ENCODE results near the gene NAP1L5.

DNA sequence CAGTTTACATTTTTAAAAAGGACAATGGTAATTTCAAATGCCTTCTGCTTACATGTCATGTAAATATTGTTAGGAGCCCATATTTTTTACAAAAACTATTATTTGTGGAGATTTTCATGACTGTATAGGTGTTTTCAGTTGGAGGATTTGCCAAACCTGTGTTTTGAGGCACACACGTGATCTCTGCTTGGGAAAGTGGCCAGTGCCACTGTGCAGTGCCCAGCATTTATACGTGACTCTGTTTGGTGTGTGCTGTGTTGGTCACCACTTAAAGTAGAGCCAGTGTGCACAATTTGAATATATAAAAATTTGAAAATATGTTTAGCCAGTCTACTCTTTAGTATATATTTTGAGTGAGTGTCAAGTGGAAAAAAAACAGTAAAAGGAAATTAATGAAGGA is 26.8 kb upstream of the NAP1L5 start:
- TF ChIP-seq, protein P1, sequence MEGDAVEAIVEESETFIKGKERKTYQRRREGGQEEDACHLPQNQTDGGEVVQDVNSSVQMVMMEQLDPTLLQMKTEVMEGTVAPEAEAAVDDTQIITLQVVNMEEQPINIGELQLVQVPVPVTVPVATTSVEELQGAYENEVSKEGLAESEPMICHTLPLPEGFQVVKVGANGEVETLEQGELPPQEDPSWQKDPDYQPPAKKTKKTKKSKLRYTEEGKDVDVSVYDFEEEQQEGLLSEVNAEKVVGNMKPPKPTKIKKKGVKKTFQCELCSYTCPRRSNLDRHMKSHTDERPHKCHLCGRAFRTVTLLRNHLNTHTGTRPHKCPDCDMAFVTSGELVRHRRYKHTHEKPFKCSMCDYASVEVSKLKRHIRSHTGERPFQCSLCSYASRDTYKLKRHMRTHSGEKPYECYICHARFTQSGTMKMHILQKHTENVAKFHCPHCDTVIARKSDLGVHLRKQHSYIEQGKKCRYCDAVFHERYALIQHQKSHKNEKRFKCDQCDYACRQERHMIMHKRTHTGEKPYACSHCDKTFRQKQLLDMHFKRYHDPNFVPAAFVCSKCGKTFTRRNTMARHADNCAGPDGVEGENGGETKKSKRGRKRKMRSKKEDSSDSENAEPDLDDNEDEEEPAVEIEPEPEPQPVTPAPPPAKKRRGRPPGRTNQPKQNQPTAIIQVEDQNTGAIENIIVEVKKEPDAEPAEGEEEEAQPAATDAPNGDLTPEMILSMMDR (tag by site-specific recombination; IDR thresholded peaks at IDR 0.05) = no peak
- TF ChIP-seq KLF16 (tag by site-specific recombination; IDR thresholded peaks at IDR 0.05) (no peak), TCF7L2 (IDR thresholded peaks at IDR 0.05; ENCODE audit: borderline replicate concordance, low read depth, low read length) (no peak)
- TF ChIP-seq, protein P2, sequence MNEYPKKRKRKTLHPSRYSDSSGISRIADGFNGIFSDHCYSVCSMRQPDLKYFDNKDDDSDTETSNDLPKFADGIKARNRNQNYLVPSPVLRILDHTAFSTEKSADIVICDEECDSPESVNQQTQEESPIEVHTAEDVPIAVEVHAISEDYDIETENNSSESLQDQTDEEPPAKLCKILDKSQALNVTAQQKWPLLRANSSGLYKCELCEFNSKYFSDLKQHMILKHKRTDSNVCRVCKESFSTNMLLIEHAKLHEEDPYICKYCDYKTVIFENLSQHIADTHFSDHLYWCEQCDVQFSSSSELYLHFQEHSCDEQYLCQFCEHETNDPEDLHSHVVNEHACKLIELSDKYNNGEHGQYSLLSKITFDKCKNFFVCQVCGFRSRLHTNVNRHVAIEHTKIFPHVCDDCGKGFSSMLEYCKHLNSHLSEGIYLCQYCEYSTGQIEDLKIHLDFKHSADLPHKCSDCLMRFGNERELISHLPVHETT (tag by site-specific recombination; IDR thresholded peaks at IDR 0.05) = no peak
